Neural cell (in vitro differentiated cells): ENCODE measurements around the gene MYLIP. TPM values are rescaled to one million over a fixed set of nuclear protein-coding genes. Genes with fewer than 3 reads are reported as not detected.

Experiments
- H2AFZ ChIP-seq: fragments of 200-600, 300-800 bp; sonication (generic), shearing (Covaris generic); 2 replicates; pipeline ENCODE4 v1.6.0; 2014; ENCODE audit warnings: low read depth, mild to moderate bottlenecking, antibody characterized with exemption, low read length, moderate library complexity
- H3F3A ChIP-seq: fragments of 200-600 bp; shearing (Covaris generic); 2 replicates; pipeline ENCODE4 v1.6.1; 2016; ENCODE audit warnings: mild to moderate bottlenecking, moderate library complexity, mixed read lengths, antibody characterized with exemption, low read length; ENCODE audit not compliant: insufficient read depth, poor library complexity, severe bottlenecking
- H3K27ac ChIP-seq: fragments of 200-600, 300-800 bp; sonication (generic), shearing (Covaris generic); 2 replicates; pipeline ENCODE4 v1.5.1; 2014; ENCODE audit warnings: mild to moderate bottlenecking, low read length, moderate library complexity
- H3K27me3 ChIP-seq: fragments of 300-800, 200-600 bp; sonication (generic), shearing (Covaris generic); 2 replicates; pipeline ENCODE4 v1.6.0; 2014; ENCODE audit warnings: mild to moderate bottlenecking, low read depth, low read length, moderate library complexity; ENCODE audit not compliant: insufficient read depth
- H3K36me3 ChIP-seq: fragments of 300-800, 200-600 bp; sonication (generic), shearing (Covaris generic); 2 replicates; pipeline ENCODE4 v1.5.1; 2014; ENCODE audit warnings: mild to moderate bottlenecking, antibody characterized with exemption, low read length, moderate library complexity; ENCODE audit not compliant: insufficient read depth
- H3K4me2 ChIP-seq: fragments of 300-800, 200-600 bp; sonication (generic), shearing (Covaris generic); 2 replicates; pipeline ENCODE4 v1.6.0; 2014; ENCODE audit warnings: mild to moderate bottlenecking, low read length
- H3K4me3 ChIP-seq: fragments of 300-800, 200-600 bp; sonication (generic), shearing (Covaris generic); 2 replicates; pipeline ENCODE4 v1.5.1; 2014; ENCODE audit warnings: mild to moderate bottlenecking, low read length, moderate library complexity
- H3K79me2 ChIP-seq: fragments of 200-600 bp; shearing (Covaris generic); replicated peaks from 2 replicates; pipeline ENCODE4 v1.6.0; 2014; ENCODE audit warnings: mild to moderate bottlenecking, low read length, moderate library complexity; ENCODE audit not compliant: insufficient read depth
- H3K9ac ChIP-seq: fragments of 300-800, 200-600 bp; sonication (generic), shearing (Covaris generic); 2 replicates; pipeline ENCODE4 v1.6.1; 2016; ENCODE audit warnings: mild to moderate bottlenecking, low read length, mixed read lengths
- H3K9me2 ChIP-seq: fragments of 200-600 bp; shearing (Covaris generic); 2 replicates; pipeline ENCODE4 v1.6.1; 2016; ENCODE audit warnings: mild to moderate bottlenecking, low read length, mixed read lengths; ENCODE audit not compliant: insufficient read depth
- H3K9me3 ChIP-seq: fragments of 200-600, 300-800 bp; sonication (generic), shearing (Covaris generic); 2 replicates; pipeline ENCODE4 v1.6.1; 2016; ENCODE audit warnings: mild to moderate bottlenecking, mixed run types, low read length, moderate library complexity, mixed read lengths
- H4K20me1 ChIP-seq: fragments of 200-600 bp; shearing (Covaris generic); 2 replicates; pipeline ENCODE4 v1.6.1; 2016; ENCODE audit warnings: mild to moderate bottlenecking, mixed run types; ENCODE audit not compliant: insufficient read depth
- CTCF ChIP-seq: fragments of 450-650 bp; IDR thresholded peaks from 2 replicates; pipeline ENCODE4 v1.5.1; 2014; ENCODE audit warnings: antibody characterized with exemption, mild to moderate bottlenecking, moderate library complexity; ENCODE audit not compliant: poor library complexity, severe bottlenecking
- EP300 ChIP-seq: fragments of 450-650 bp; conservative IDR thresholded peaks from 2 replicates; pipeline ENCODE4 v1.6.1; 2014; ENCODE audit warnings: antibody characterized with exemption, mild to moderate bottlenecking, moderate library complexity; ENCODE audit not compliant: poor library complexity, severe bottlenecking
- EZH2 ChIP-seq: fragments of 200-600, 300-800 bp; shearing (Covaris generic), sonication (generic); IDR thresholded peaks from 2 replicates; pipeline ENCODE4 v1.6.1; 2014; ENCODE audit warnings: antibody characterized with exemption, low read length, borderline replicate concordance, mild to moderate bottlenecking; ENCODE audit not compliant: insufficient read depth, poor library complexity, severe bottlenecking
- MXI1 ChIP-seq: fragments of 450-650 bp; conservative IDR thresholded peaks from 2 replicates; pipeline ENCODE4 v1.6.1; 2014; ENCODE audit warnings: antibody characterized with exemption, mild to moderate bottlenecking; ENCODE audit not compliant: poor library complexity, severe bottlenecking
- POLR2AphosphoS5 ChIP-seq: IDR thresholded peaks from 2 replicates; pipeline ENCODE4 v1.6.1; 2012
- RAD21 ChIP-seq: fragments of 450-650 bp; conservative IDR thresholded peaks from 2 replicates; pipeline ENCODE4 v1.6.1; 2014; ENCODE audit warnings: antibody characterized with exemption, mild to moderate bottlenecking, moderate library complexity
- REST ChIP-seq: IDR thresholded peaks from 2 replicates; pipeline ENCODE4 v1.6.1; 2012; ENCODE audit warnings: borderline replicate concordance
- SMC3 ChIP-seq: fragments of 450-650 bp; conservative IDR thresholded peaks from 2 replicates; pipeline ENCODE4 v1.6.1; 2014; ENCODE audit warnings: antibody characterized with exemption, mild to moderate bottlenecking, moderate library complexity; ENCODE audit not compliant: poor library complexity
- TAF1 ChIP-seq: IDR thresholded peaks from 2 replicates; pipeline ENCODE4 v1.6.1; 2012; ENCODE audit warnings: low read depth
- polyA plus RNA-seq: library from polyadenylated mRNA; depleted of rRNA; stranded (reverse); fragments of >200 nt; gene quantifications from 2 replicates; pipeline ENCODE4 v1.2.3, GENCODE V29; 2014

Gene MYLIP
- polyA plus RNA-seq, 1 donor from 2014 or later = 8.1 TPM

GRCh38 chr6:16106991-16107787 is 21.7 kb upstream of the MYLIP start:
- Histone ChIP-seq H3K27ac (no peak overlapping the region), H3F3A (no peaks in the 10 kb centered on the region), H3K36me3 (no peaks in the 10 kb centered on the region), H4K20me1 (no peaks in the 10 kb centered on the region), H3K4me2 (no peak overlapping the region), H2AFZ (no peak overlapping the region), H3K9me2 (no peaks in the 10 kb centered on the region), H3K79me2 (no peaks in the 10 kb centered on the region), H3K9ac (no peak overlapping the region), H3K4me3 (no peak overlapping the region), H3K27me3 (no peaks in the 10 kb centered on the region), H3K9me3 (no peaks in the 10 kb centered on the region)
- TF ChIP-seq REST = no peak
- no peak for TF ChIP-seq RAD21

- Histone ChIP-seq H3K4me2 (no peak overlapping the region), H3K9me3 (no peaks in the 10 kb centered on the region), H3K27me3 (no peaks in the 10 kb centered on the region), H3F3A (no peaks in the 10 kb centered on the region), H3K9ac (no peak overlapping the region), H3K4me3 (no peak overlapping the region), H3K36me3 (no peaks in the 10 kb centered on the region), H4K20me1 (no peaks in the 10 kb centered on the region), H3K27ac (no peak overlapping the region), H3K79me2 (no peaks in the 10 kb centered on the region), H2AFZ (no peak overlapping the region), H3K9me2 (no peaks in the 10 kb centered on the region)
- TF ChIP-seq SMC3 (no peak), RAD21 (no peak), EP300 (no peak), EZH2 (no peak), MXI1 (no peak), POLR2AphosphoS5 (no peak), CTCF (no peak), REST (no peak), TAF1 (no peak)
Measured at GRCh38 chr6:16108419-16108818, 20.5 kb upstream of the MYLIP start.
